ENCODE results near the gene PMPCA.

PMPCA gene

GRCh38 chr9:136433043-136433715 lies 22.7 kb downstream of the PMPCA start:
- TF ChIP-seq CTCF (IDR thresholded peaks at IDR 0.05): no peak

- no peak for TF ChIP-seq CTCF (IDR thresholded peaks at IDR 0.05)
These were observed 23.6 kb downstream of the PMPCA start for GRCh38 chr9:136433849-136434579.

- no peak for TF ChIP-seq CTCF (IDR thresholded peaks at IDR 0.05)
These were observed 24.2 kb downstream of the PMPCA start for GRCh38 chr9:136434580-136435169.

GRCh38 chr9:136436055-136436634 lies 25.7 kb downstream of the PMPCA start:
- no peak for TF ChIP-seq CTCF (IDR thresholded peaks at IDR 0.05)

GRCh38 chr9:136437430-136437829 lies 27.0 kb downstream of the PMPCA start:
- no peak for TF ChIP-seq CTCF (IDR thresholded peaks at IDR 0.05)

- no peak for TF ChIP-seq CTCF (IDR thresholded peaks at IDR 0.05)
These were observed 27.5 kb downstream of the PMPCA start for GRCh38 chr9:136437839-136438547.
